SK-N-DZ (cell line): ENCODE data around the gene PTN. TPM values are rescaled to one million over a fixed set of nuclear protein-coding genes. Genes with fewer than 3 reads are reported as not detected.

Source experiments
- DNase-seq: peaks from one replicate; pipeline ENCODE4 v3.0.0-alpha.2; 2015; ENCODE audit warnings: low spot score
- polyA plus RNA-seq, 2 experiments: library from polyadenylated mRNA; depleted of rRNA; stranded (reverse); fragments of >200 nt; gene quantifications; 2 replicates each; pipeline ENCODE4 v1.2.3, GENCODE V29; 2014

Gene PTN
- polyA plus RNA-seq (2014; cell fraction: cytosol; rRNA removed) = 20.9 and 22.6 TPM in 2 replicates
- polyA plus RNA-seq (2014; cell fraction: nucleus; rRNA removed) = 14.9 and 16.4 TPM in 2 replicates

GRCh38 chr7:137343281-137343841, at the start of gene PTN:
TSS of gene PTN (minus strand) at chr7:137343733. CDS start at chr7:137254973, 88,760 bp downstream.
- DNase-seq = peak; percentile 50

GRCh38 chr7:137390076-137390475, 46.5 kb upstream of the PTN start:
- DNase-seq = no peak

GRCh38 chr7:137388916-137389315, 45.4 kb upstream of the PTN start:
- no peak for DNase-seq

GRCh38 chr7:137386966-137387365, 43.4 kb upstream of the PTN start:
- no peak for DNase-seq

GRCh38 chr7:137381045-137381444, 37.5 kb upstream of the PTN start:
- DNase-seq = no peak

- DNase-seq = no peak
These were observed 30.0 kb upstream of the PTN start for GRCh38 chr7:137373507-137373906.

GRCh38 chr7:137371616-137372015, 28.1 kb upstream of the PTN start:
- DNase-seq = no peak

- DNase-seq = no peak
These were observed 23.5 kb upstream of the PTN start for GRCh38 chr7:137366995-137367394.

- no peak for DNase-seq
These were observed 20.1 kb upstream of the PTN start for GRCh38 chr7:137363683-137364082.

GRCh38 chr7:137360087-137360679, 16.6 kb upstream of the PTN start:
- no peak for DNase-seq

- no peak for DNase-seq
These were observed 11.4 kb upstream of the PTN start for GRCh38 chr7:137354961-137355360.

GRCh38 chr7:137354396-137354795, 10.9 kb upstream of the PTN start:
- no peak for DNase-seq

- no peak for DNase-seq
These were observed 8.4 kb upstream of the PTN start for GRCh38 chr7:137351941-137352340.

GRCh38 chr7:137345799-137346449, 2.4 kb upstream of the PTN start:
- DNase-seq = no peak

- no peak for DNase-seq
These were observed 688 bp downstream of the PTN start for GRCh38 chr7:137342828-137343261.

- DNase-seq = no peak
These were observed 1.3 kb downstream of the PTN start for GRCh38 chr7:137342265-137342664.

- DNase-seq = no peak
These were observed 5.6 kb downstream of the PTN start for GRCh38 chr7:137337902-137338301.

- no peak for DNase-seq
These were observed 7.7 kb downstream of the PTN start for GRCh38 chr7:137335814-137336213.

- no peak for DNase-seq
These were observed 12.2 kb downstream of the PTN start for GRCh38 chr7:137331378-137331777.

GRCh38 chr7:137329411-137329810, 14.1 kb downstream of the PTN start:
- no peak for DNase-seq

- DNase-seq = peak; percentile 25
These were observed 15.0 kb downstream of the PTN start for GRCh38 chr7:137328373-137329120.

GRCh38 chr7:137325927-137326326, 17.6 kb downstream of the PTN start:
- DNase-seq = no peak
